A549 (cell line): ENCODE results near the gene SMIM17. TPM values are rescaled to one million over a fixed set of nuclear protein-coding genes. Genes with fewer than 3 reads are reported as not detected.

Experiments
- ATAC-seq, 2 experiments: fragments of 200-7000 bp in 1 of 2; fragments of >200 bp in 1 of 2; cut with Nextera tagmentation in 1 of 2; cut with Tn5 transposase in 1 of 2; 3 replicates each; pipeline versions ENCODE4 v1.8.0 to v1.9.1; 2018 to 2020; ENCODE audit warnings: mild to moderate bottlenecking in 1 of 2, moderate library complexity in 1 of 2
- CTCF ChIA-PET: fragments of 300-600 bp; sonication (Branson Sonifier 250); formaldehyde crosslinking; extraction: SDS; loops from one replicate; lab custom pipeline; 2021; ENCODE audit warnings: antibody characterized with exemption, inconsistent platforms; lab: Yijun Ruan, JAX
- POLR2A ChIA-PET: fragments of 350-600 bp; formaldehyde crosslinking; extraction: SDS; loops from one replicate; lab custom pipeline; 2021; ENCODE audit warnings: antibody characterized with exemption, inconsistent platforms; lab: Yijun Ruan, JAX
- DNase-seq, 2 experiments: peaks; one replicate each; pipeline versions ENCODE4 v3.0.0 to v3.0.0-alpha.2; 2011 to 2016; ENCODE audit warnings: low read depth in 1 of 2, low spot score in 1 of 2
- FAIRE-seq: peaks from 2 replicates; lab custom pipeline; 2011; peaks lifted over from hg19 to GRCh38; lab: Jason Lieb, UNC
- H3K27ac ChIP-seq, 2 experiments: fragments of >200 bp; sonication (Bioruptor Twin); formaldehyde crosslinking; 3 replicates each; pipeline ENCODE4 v1.5.1; 2016 to 2017
- H3K4me1 ChIP-seq: fragments of >200 bp; sonication (Bioruptor Twin); formaldehyde crosslinking; 3 replicates; pipeline ENCODE4 v1.6.1; 2016
- H3K4me2 ChIP-seq: fragments of >200 bp; sonication (Bioruptor Twin); formaldehyde crosslinking; 3 replicates; pipeline ENCODE4 v1.6.1; 2016
- H3K4me3 ChIP-seq: fragments of >200 bp; sonication (Bioruptor Twin); formaldehyde crosslinking; 3 replicates; pipeline ENCODE4 v1.5.1; 2016
- H3K9me3 ChIP-seq: fragments of >200 bp; sonication (Bioruptor Twin); formaldehyde crosslinking; 3 replicates; pipeline ENCODE4 v1.6.1; 2016
- ATOH8 ChIP-seq: fragments of 250-450 bp; sonication (Bioruptor Pico); IDR thresholded peaks from 2 replicates; pipeline ENCODE4 v1.5.0; 2020; ENCODE audit warnings: low read depth, mild to moderate bottlenecking, moderate library complexity
- CBX2 ChIP-seq: fragments of 200-600 bp; sonication (generic); IDR thresholded peaks from 2 replicates; pipeline ENCODE4 v1.6.1; 2016; ENCODE audit warnings: low read depth, mild to moderate bottlenecking, borderline replicate concordance
- EHMT2 ChIP-seq: fragments of 200-600 bp; sonication (generic); IDR thresholded peaks from 2 replicates; pipeline ENCODE4 v1.6.1; 2016; ENCODE audit warnings: antibody characterized with exemption, low read depth, mild to moderate bottlenecking, moderate library complexity
- ESRRA ChIP-seq: fragments of 150-350 bp; IDR thresholded peaks from 2 replicates; pipeline ENCODE4 v1.6.1; 2014; ENCODE audit warnings: mild to moderate bottlenecking, low read length, borderline replicate concordance
- HOXB5 ChIP-seq: fragments of 250-450 bp; sonication (Bioruptor Pico); IDR thresholded peaks from 2 replicates; pipeline ENCODE4 v1.5.0; 2020; ENCODE audit warnings: mild to moderate bottlenecking, moderate library complexity
- NFE2L2 ChIP-seq: fragments of 150-350 bp; conservative IDR thresholded peaks from 2 replicates; pipeline ENCODE4 v1.6.1; 2014; ENCODE audit warnings: low read length
- NR3C1 ChIP-seq: fragments of >200 bp; sonication (Bioruptor Twin); formaldehyde crosslinking; IDR thresholded peaks from 3 replicates; pipeline ENCODE4 v1.6.1; 2017
- RCOR1 ChIP-seq: fragments of 150-350 bp; IDR thresholded peaks from 2 replicates; pipeline ENCODE4 v1.6.1; 2014; ENCODE audit warnings: antibody characterized with exemption, low read length, low read depth
- REST ChIP-seq: fragments of 200-600 bp; sonication (generic); IDR thresholded peaks from 2 replicates; pipeline ENCODE4 v1.6.1; 2016; ENCODE audit warnings: antibody characterized with exemption, mild to moderate bottlenecking, moderate library complexity
- SMC3 ChIP-seq: fragments of >200 bp; sonication (Bioruptor Twin); formaldehyde crosslinking; IDR thresholded peaks from 3 replicates; pipeline ENCODE4 v1.6.1; 2018; ENCODE audit warnings: inconsistent platforms
- SREBF2 ChIP-seq: fragments of 450-650 bp; IDR thresholded peaks from 2 replicates; pipeline ENCODE4 v1.6.1; 2014; ENCODE audit warnings: mild to moderate bottlenecking, moderate library complexity
- WGBS: methylation state at CpG from one replicate; pipeline ENCODE4 v1.1.6; 2017; ENCODE audit errors: missing lambda C conversion rate; 5-methylcytosine and 5-hydroxymethylcytosine counted together
- polyA plus RNA-seq, 4 experiments: library from polyadenylated mRNA; depleted of rRNA in 3 of 4; stranded (reverse); fragments of >200 nt; fragmentation: RNase III in 1 of 4; extraction: RNeasy Plus Mini Kit Qiagen cat#74134 plus additional on column Dnase treatment in 1 of 4; gene quantifications; 2 replicates in 3 of 4; 3 replicates in 1 of 4; pipeline ENCODE4 v1.2.3, GENCODE V29; 2011 to 2017
- TF ChIP-seq, protein P1 (sequence below): fragments of >200 bp; sonication (Bioruptor Twin); formaldehyde crosslinking; IDR thresholded peaks from 3 replicates; pipeline ENCODE4 v1.5.1; 2016

The SMIM17 gene
- polyA plus RNA-seq, 2 of the 4 experiments (the other 2 are of a cell fraction), result not detected

- CTCF ChIA-PET, result interaction anchor here (0.5 kb wide), 1 partner anchor 130 kb away, joined by 3 read pairs; no protein-coding TSS in a partner anchor
- Histone ChIP-seq H3K4me1 (no peaks in the 10 kb centered on the region), H3K4me3 (no peak overlapping the region)
- DNase-seq, result no peak
- ATAC-seq, result no peak
- no peak for FAIRE-seq
- 92% methylated on average over 9 of the region's 9 CpGs for WGBS
- no peak for TF ChIP-seq SREBF2
- no peak for TF ChIP-seq ATOH8 (CRISPR knock-in tag)
- TF ChIP-seq NFE2L2, result no peak
- TF ChIP-seq SMC3, result no peak
- no peak for TF ChIP-seq NR3C1
- TF ChIP-seq ESRRA, result no peak
- TF ChIP-seq, all 56 proteins: peak for 0
- Histone ChIP-seq H3K9me3 (peaks cover 95% of the 10 kb centered on the region), H3K4me2 (no peak overlapping the region), H3K27ac (no peak overlapping the region)
- POLR2A ChIA-PET, result no interaction called here
These were observed 17.3 kb upstream of the SMIM17 start for GRCh38 chr19:56625708-56626107.

DNA sequence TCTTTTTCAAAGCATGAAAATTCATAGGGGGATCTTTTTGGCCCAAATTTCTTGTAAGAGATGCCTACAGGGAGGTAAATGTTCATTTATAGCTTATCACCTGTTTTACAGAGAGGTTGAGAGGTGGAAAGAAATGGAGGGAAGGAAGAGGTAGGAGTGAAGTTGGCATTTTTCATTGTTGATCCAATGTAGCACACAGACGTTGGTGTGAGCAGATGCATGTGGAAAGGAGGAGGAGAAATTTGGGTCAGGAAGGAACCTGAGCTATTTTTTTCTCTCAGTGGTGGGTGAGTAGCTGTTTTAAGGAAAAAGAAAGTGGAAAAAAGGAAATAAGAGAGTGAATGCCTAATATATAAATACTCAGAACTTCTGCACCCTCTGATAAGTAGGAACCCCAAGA is 9.9 kb upstream of the SMIM17 start:
- Histone ChIP-seq H3K4me3 (no peak overlapping the region), H3K4me1 (no peaks in the 10 kb centered on the region), H3K27ac (no peak overlapping the region), H3K4me2 (no peak overlapping the region), H3K9me3 (peaks cover 80% of the 10 kb centered on the region)
- DNase-seq (no peak), FAIRE-seq (no peak), ATAC-seq (no peak)
- ChIA-PET POLR2A (interaction anchor here (0.6 kb wide), 1 partner anchor 60 kb away, joined by 3 read pairs; no protein-coding TSS in a partner anchor), CTCF (no interaction called here)
- 0% methylated on average over 1 of the region's 1 CpG for WGBS
- TF ChIP-seq, protein P1, sequence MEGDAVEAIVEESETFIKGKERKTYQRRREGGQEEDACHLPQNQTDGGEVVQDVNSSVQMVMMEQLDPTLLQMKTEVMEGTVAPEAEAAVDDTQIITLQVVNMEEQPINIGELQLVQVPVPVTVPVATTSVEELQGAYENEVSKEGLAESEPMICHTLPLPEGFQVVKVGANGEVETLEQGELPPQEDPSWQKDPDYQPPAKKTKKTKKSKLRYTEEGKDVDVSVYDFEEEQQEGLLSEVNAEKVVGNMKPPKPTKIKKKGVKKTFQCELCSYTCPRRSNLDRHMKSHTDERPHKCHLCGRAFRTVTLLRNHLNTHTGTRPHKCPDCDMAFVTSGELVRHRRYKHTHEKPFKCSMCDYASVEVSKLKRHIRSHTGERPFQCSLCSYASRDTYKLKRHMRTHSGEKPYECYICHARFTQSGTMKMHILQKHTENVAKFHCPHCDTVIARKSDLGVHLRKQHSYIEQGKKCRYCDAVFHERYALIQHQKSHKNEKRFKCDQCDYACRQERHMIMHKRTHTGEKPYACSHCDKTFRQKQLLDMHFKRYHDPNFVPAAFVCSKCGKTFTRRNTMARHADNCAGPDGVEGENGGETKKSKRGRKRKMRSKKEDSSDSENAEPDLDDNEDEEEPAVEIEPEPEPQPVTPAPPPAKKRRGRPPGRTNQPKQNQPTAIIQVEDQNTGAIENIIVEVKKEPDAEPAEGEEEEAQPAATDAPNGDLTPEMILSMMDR, result no peak

DNA sequence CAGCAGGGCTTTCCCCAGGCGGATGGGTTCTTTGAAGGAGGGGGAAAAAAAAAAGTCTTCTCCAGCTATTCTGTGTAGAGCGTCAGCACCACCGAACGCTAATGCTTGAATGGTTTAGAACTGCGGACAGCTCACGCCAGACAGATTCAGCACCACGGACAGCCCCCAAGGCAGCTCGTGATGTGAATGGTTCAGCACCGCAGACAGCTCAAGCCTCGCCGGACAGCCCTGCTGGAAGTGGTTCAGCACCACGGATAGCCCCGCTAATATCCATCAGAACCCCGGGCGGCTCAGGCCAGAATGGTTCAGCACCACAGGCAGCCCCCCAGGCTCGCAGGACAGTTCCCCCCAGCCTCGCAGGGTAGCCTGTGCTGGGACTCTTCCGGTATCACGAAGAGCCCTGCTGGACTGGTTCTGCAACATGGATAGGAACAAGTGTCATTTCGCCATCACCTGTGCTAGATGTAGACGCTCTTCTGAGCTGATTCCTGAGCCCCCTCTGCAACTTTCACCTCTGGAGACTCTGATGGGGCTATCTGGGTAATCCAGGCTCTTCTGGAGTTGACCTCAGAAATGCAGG is 4.9 kb upstream of the SMIM17 start:
- WGBS, result 25% methylated on average over 19 of the region's 21 CpGs
- H3K4me1 ChIP-seq, result no peaks in the 10 kb centered on the region
- ATAC-seq (peak; percentile 43 to 66; a peak in 4 of 6 replicates), DNase-seq (peak; percentile 21 to 62), FAIRE-seq (no peak)
- no peak overlapping the region for H3K27ac ChIP-seq
- ChIA-PET POLR2A (no interaction called here), CTCF (no interaction called here)
- TF ChIP-seq HOXB5 (CRISPR knock-in tag) (peak; percentile 79; the same call in 1 of the 2 replicates), REST (peak; percentile 85), CBX2 (no peak)
- H3K4me3 ChIP-seq, result no peak overlapping the region
- peaks cover 75% of the 10 kb centered on the region for H3K9me3 ChIP-seq
- H3K4me2 ChIP-seq, result no peak overlapping the region

GRCh38 chr19:56639217-56639616 is 3.7 kb upstream of the SMIM17 start:
- Histone ChIP-seq H3K9me3 (peaks cover 72% of the 10 kb centered on the region), H3K4me3 (no peak overlapping the region), H3K4me1 (no peaks in the 10 kb centered on the region), H3K27ac (no peak overlapping the region), H3K4me2 (no peak overlapping the region)
- no peak for ATAC-seq
- no peak for DNase-seq
- 42% methylated on average over 7 of the region's 7 CpGs for WGBS
- POLR2A ChIA-PET, result no interaction called here
- FAIRE-seq, result peak; percentile 49
- TF ChIP-seq REST, result peak; percentile 77
- no peak for TF ChIP-seq EHMT2
- TF ChIP-seq RCOR1, result no peak
- CTCF ChIA-PET, result no interaction called here
